WTC11 (cell line): ENCODE measurements around the gene EVC2.

Experiments used
- ATF1 ChIP-seq: sonication (generic); formaldehyde crosslinking; IDR thresholded peaks from 2 replicates; pipeline ENCODE4 v1.8.1; 2023; ENCODE audit warnings: mild to moderate bottlenecking, moderate library complexity, missing genetic modification reagents
- ATF3 ChIP-seq: sonication (generic); formaldehyde crosslinking; conservative IDR thresholded peaks from 2 replicates; pipeline ENCODE4 v1.8.1; 2022; ENCODE audit warnings: mild to moderate bottlenecking, missing genetic modification reagents
- ATF6 ChIP-seq: sonication (generic); formaldehyde crosslinking; IDR thresholded peaks from 2 replicates; pipeline ENCODE4 v1.8.1; 2023; ENCODE audit warnings: mild to moderate bottlenecking, missing genetic modification reagents
- CBFB ChIP-seq: sonication (generic); formaldehyde crosslinking; IDR thresholded peaks from 2 replicates; pipeline ENCODE4 v1.8.1; 2022; ENCODE audit warnings: mild to moderate bottlenecking, low read depth, missing genetic modification reagents
- CTCF ChIP-seq: fragments of 200-600 bp; IDR thresholded peaks from 2 replicates; pipeline ENCODE4 v1.8.0; 2022; ENCODE audit warnings: antibody characterized with exemption
- MAX ChIP-seq: sonication (generic); formaldehyde crosslinking; IDR thresholded peaks from 2 replicates; pipeline ENCODE4 v1.8.0; 2022; ENCODE audit warnings: mild to moderate bottlenecking, missing genetic modification reagents
- NFYB ChIP-seq: sonication (generic); formaldehyde crosslinking; conservative IDR thresholded peaks from 2 replicates; pipeline ENCODE4 v1.8.0; 2022; ENCODE audit warnings: low read depth, missing genetic modification reagents
- NR2C2 ChIP-seq: sonication (generic); formaldehyde crosslinking; IDR thresholded peaks from 2 replicates; pipeline ENCODE4 v1.8.0; 2022; ENCODE audit warnings: mild to moderate bottlenecking, missing genetic modification reagents
- TEAD1 ChIP-seq: sonication (generic); formaldehyde crosslinking; IDR thresholded peaks from 2 replicates; pipeline ENCODE4 v1.8.0; 2022; ENCODE audit warnings: mild to moderate bottlenecking, missing genetic modification reagents
- ZNF512 ChIP-seq: sonication (generic); formaldehyde crosslinking; IDR thresholded peaks from 2 replicates; pipeline ENCODE4 v1.8.1; 2022; ENCODE audit warnings: missing genetic modification reagents, borderline replicate concordance

- TF ChIP-seq CTCF (no peak), ATF3 (CRISPR knock-in tag) (no peak), NFYB (CRISPR knock-in tag) (no peak), CBFB (CRISPR knock-in tag) (no peak), ZNF512 (CRISPR knock-in tag) (no peak), ATF6 (CRISPR knock-in tag) (no peak), ATF1 (CRISPR knock-in tag) (no peak), NR2C2 (CRISPR knock-in tag) (no peak), MAX (no peak), TEAD1 (no peak)
Measured at GRCh38 chr4:5750946-5751665, 42.7 kb upstream of the EVC2 start.
